HepG2 (cell line): ENCODE data around the gene C19orf73. TPM values are rescaled to one million over a fixed set of nuclear protein-coding genes. Genes with fewer than 3 reads are reported as not detected.

Experiments
- GPN1 ChIP-seq: sonication (generic); formaldehyde crosslinking; IDR thresholded peaks from 2 replicates; pipeline ENCODE4 v1.5.1; 2020; ENCODE audit warnings: missing genetic modification reagents, borderline replicate concordance
- KMT2B ChIP-seq: IDR thresholded peaks from 2 replicates; pipeline ENCODE4 v1.6.1; 2016; ENCODE audit warnings: missing genetic modification reagents, missing compliant biosample characterization
- MATR3 ChIP-seq: sonication (generic); formaldehyde crosslinking; IDR thresholded peaks from 2 replicates; pipeline ENCODE4 v1.4.0; 2020; ENCODE audit warnings: missing genetic modification reagents
- RELA ChIP-seq: sonication (generic); formaldehyde crosslinking; IDR thresholded peaks from 2 replicates; pipeline ENCODE4 v1.4.0; 2020; ENCODE audit warnings: missing genetic modification reagents
- SIN3B ChIP-seq: fragments of 150-350 bp; IDR thresholded peaks from 2 replicates; pipeline ENCODE4 v1.6.1; 2014; ENCODE audit warnings: low read length
- SPEN ChIP-seq: sonication (generic); formaldehyde crosslinking; IDR thresholded peaks from 2 replicates; pipeline ENCODE4 v1.5.1; 2020; ENCODE audit warnings: low read depth, mild to moderate bottlenecking, missing genetic modification reagents
- ZFP90 ChIP-seq: sonication (generic); formaldehyde crosslinking; IDR thresholded peaks from 2 replicates; pipeline ENCODE4 v1.8.0; 2022; ENCODE audit warnings: missing genetic modification reagents, mild to moderate bottlenecking, inconsistent platforms, borderline replicate concordance
- polyA plus RNA-seq, 8 experiments: library from polyadenylated mRNA; depleted of rRNA in 3 of 8; stranded (reverse) in 7 of 8; unstranded in 1 of 8; fragments of >200 nt; fragmentation: Illumina TruSeq in 4 of 8; extraction: Trizol in 4 of 8; gene quantifications; 2 replicates each; pipeline versions ENCODE4 v1.2.1 to v1.2.3, GENCODE V29; 2011 to 2016; ENCODE audit warnings: low read depth in 4 of 8, missing spikeins in 1 of 8, mixed read lengths in 1 of 8; ENCODE audit not compliant: insufficient read depth in 1 of 8
- total RNA-seq, 5 experiments: library from RNA; depleted of rRNA; stranded (reverse); fragments of >200 nt; fragmentation: Illumina TruSeq; extraction: Trizol; gene quantifications; 2 replicates each; pipeline ENCODE4 v1.2.3, GENCODE V29; 2016; ENCODE audit warnings: low read depth in 1 of 5
- TF ChIP-seq, protein P1 (sequence below): sonication (generic); formaldehyde crosslinking; IDR thresholded peaks from 2 replicates; pipeline ENCODE4 v1.4.0; 2020; ENCODE audit warnings: mild to moderate bottlenecking, missing genetic modification reagents, borderline replicate concordance
- TF ChIP-seq, protein P2 (sequence below): sonication (generic); formaldehyde crosslinking; IDR thresholded peaks from 2 replicates; pipeline ENCODE4 v1.5.0; 2020; ENCODE audit warnings: missing genetic modification reagents, mild to moderate bottlenecking, borderline replicate concordance
- TF ChIP-seq, protein P3 (sequence below), 2 experiments: sonication (generic) in 1 of 2; formaldehyde crosslinking in 1 of 2; IDR thresholded peaks; 2 replicates each; pipeline versions ENCODE4 v1.4.0 to v1.6.1; 2016 to 2020; ENCODE audit warnings: borderline replicate concordance in 1 of 2, low read depth in 1 of 2, mild to moderate bottlenecking in 1 of 2, missing genetic modification reagents in 1 of 2
- TF ChIP-seq, protein P4 (sequence below), 2 experiments: fragments of 450-650 bp in 1 of 2; sonication (generic) in 1 of 2; formaldehyde crosslinking; IDR thresholded peaks; 2 replicates each; pipeline versions ENCODE4 v1.5.0 to v1.8.0; 2020 to 2022; ENCODE audit warnings: mild to moderate bottlenecking in 1 of 2, missing genetic modification reagents in 1 of 2
- TF ChIP-seq, protein P5 (sequence below): sonication (generic); formaldehyde crosslinking; IDR thresholded peaks from 2 replicates; pipeline ENCODE4 v1.5.0; 2020; ENCODE audit warnings: mild to moderate bottlenecking, low read depth, missing genetic modification reagents, borderline replicate concordance
- TF ChIP-seq, protein P6 (sequence below): sonication (generic); formaldehyde crosslinking; IDR thresholded peaks from 2 replicates; pipeline ENCODE4 v1.4.0; 2020; ENCODE audit warnings: mild to moderate bottlenecking, missing genetic modification reagents

C19orf73 gene
- total and polyA plus RNA-seq, 2 of the 13 experiments (the other 11 are each of a cell fraction or from before 2014, with no cell fraction given): 1.4 to 1.5 TPM

DNA sequence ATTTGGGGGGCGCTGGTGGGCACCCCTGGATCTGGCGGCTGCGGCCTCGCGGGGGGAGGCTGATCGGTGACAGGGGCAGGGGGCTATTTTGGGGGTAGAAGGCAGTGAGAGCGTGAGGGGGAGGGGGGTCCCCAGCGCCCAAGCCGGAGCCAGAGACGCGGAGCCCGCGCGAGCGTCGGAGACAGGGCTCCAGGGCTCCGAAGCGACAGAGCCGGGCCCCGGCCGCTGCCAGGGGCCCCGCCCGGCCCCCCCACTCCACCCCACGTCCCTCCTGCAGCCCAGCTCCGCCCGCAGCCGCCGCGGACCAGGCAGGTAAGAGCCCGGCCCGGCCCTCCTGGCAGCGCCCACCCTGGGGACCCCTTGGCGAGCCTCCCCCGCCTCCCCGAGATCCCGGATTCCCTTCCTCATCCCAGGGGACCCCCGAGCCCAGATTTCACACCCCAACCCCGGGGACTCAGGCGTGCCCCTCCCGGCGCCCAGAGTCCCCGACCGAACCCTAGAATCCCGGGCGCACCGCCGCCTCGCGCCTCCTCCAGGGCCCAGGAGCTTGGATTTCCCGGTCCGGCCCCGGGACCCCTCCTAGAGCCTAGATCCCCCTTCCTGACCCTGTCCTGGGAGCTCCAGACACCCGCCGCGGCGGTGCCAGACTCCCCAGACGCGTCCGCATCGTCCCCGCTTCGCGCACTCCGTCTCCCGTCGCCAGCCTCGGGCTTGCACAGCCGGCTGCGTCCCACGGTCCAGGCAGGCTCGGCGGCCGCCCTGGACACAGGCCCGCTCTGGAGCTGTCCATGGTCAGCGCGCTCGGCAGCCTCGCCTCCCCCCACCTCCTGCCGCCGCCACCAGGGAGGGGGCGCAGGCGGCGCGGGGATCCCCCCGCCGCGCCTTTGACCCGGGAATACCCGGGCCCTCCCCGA lies 725 bp upstream of the C19orf73 start, which contains the start of gene PPFIA3 (continued):
- TF ChIP-seq, protein P1, sequence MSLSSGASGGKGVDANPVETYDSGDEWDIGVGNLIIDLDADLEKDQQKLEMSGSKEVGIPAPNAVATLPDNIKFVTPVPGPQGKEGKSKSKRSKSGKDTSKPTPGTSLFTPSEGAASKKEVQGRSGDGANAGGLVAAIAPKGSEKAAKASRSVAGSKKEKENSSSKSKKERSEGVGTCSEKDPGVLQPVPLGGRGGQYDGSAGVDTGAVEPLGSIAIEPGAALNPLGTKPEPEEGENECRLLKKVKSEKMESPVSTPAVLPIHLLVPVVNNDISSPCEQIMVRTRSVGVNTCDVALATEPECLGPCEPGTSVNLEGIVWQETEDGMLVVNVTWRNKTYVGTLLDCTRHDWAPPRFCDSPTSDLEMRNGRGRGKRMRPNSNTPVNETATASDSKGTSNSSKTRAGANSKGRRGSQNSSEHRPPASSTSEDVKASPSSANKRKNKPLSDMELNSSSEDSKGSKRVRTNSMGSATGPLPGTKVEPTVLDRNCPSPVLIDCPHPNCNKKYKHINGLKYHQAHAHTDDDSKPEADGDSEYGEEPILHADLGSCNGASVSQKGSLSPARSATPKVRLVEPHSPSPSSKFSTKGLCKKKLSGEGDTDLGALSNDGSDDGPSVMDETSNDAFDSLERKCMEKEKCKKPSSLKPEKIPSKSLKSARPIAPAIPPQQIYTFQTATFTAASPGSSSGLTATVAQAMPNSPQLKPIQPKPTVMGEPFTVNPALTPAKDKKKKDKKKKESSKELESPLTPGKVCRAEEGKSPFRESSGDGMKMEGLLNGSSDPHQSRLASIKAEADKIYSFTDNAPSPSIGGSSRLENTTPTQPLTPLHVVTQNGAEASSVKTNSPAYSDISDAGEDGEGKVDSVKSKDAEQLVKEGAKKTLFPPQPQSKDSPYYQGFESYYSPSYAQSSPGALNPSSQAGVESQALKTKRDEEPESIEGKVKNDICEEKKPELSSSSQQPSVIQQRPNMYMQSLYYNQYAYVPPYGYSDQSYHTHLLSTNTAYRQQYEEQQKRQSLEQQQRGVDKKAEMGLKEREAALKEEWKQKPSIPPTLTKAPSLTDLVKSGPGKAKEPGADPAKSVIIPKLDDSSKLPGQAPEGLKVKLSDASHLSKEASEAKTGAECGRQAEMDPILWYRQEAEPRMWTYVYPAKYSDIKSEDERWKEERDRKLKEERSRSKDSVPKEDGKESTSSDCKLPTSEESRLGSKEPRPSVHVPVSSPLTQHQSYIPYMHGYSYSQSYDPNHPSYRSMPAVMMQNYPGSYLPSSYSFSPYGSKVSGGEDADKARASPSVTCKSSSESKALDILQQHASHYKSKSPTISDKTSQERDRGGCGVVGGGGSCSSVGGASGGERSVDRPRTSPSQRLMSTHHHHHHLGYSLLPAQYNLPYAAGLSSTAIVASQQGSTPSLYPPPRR (CRISPR knock-in tag): no peak
- TF ChIP-seq, protein P2, sequence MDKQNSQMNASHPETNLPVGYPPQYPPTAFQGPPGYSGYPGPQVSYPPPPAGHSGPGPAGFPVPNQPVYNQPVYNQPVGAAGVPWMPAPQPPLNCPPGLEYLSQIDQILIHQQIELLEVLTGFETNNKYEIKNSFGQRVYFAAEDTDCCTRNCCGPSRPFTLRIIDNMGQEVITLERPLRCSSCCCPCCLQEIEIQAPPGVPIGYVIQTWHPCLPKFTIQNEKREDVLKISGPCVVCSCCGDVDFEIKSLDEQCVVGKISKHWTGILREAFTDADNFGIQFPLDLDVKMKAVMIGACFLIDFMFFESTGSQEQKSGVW (CRISPR knock-in tag): no peak
- TF ChIP-seq, protein P3, sequence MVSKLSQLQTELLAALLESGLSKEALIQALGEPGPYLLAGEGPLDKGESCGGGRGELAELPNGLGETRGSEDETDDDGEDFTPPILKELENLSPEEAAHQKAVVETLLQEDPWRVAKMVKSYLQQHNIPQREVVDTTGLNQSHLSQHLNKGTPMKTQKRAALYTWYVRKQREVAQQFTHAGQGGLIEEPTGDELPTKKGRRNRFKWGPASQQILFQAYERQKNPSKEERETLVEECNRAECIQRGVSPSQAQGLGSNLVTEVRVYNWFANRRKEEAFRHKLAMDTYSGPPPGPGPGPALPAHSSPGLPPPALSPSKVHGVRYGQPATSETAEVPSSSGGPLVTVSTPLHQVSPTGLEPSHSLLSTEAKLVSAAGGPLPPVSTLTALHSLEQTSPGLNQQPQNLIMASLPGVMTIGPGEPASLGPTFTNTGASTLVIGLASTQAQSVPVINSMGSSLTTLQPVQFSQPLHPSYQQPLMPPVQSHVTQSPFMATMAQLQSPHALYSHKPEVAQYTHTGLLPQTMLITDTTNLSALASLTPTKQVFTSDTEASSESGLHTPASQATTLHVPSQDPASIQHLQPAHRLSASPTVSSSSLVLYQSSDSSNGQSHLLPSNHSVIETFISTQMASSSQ (IDR thresholded peaks at IDR 0.05; ENCODE audit: low read depth): no peak
- TF ChIP-seq, protein P3 (CRISPR knock-in tag; IDR thresholded peaks at IDR 0.05; ENCODE audit: borderline replicate concordance): no peak
- TF ChIP-seq GPN1 (no peak), SIN3B (no peak), RELA (no peak), KMT2B (peak; percentile 71), MATR3 (CRISPR knock-in tag) (no peak), SPEN (peak; percentile 74), ZFP90 (CRISPR knock-in tag) (no peak)
- TF ChIP-seq, protein P4, sequence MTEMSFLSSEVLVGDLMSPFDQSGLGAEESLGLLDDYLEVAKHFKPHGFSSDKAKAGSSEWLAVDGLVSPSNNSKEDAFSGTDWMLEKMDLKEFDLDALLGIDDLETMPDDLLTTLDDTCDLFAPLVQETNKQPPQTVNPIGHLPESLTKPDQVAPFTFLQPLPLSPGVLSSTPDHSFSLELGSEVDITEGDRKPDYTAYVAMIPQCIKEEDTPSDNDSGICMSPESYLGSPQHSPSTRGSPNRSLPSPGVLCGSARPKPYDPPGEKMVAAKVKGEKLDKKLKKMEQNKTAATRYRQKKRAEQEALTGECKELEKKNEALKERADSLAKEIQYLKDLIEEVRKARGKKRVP (CRISPR knock-in tag; IDR thresholded peaks at IDR 0.05): no peak
- TF ChIP-seq, protein P5, sequence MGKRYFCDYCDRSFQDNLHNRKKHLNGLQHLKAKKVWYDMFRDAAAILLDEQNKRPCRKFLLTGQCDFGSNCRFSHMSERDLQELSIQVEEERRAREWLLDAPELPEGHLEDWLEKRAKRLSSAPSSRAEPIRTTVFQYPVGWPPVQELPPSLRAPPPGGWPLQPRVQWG (CRISPR knock-in tag): no peak
- TF ChIP-seq, protein P6, sequence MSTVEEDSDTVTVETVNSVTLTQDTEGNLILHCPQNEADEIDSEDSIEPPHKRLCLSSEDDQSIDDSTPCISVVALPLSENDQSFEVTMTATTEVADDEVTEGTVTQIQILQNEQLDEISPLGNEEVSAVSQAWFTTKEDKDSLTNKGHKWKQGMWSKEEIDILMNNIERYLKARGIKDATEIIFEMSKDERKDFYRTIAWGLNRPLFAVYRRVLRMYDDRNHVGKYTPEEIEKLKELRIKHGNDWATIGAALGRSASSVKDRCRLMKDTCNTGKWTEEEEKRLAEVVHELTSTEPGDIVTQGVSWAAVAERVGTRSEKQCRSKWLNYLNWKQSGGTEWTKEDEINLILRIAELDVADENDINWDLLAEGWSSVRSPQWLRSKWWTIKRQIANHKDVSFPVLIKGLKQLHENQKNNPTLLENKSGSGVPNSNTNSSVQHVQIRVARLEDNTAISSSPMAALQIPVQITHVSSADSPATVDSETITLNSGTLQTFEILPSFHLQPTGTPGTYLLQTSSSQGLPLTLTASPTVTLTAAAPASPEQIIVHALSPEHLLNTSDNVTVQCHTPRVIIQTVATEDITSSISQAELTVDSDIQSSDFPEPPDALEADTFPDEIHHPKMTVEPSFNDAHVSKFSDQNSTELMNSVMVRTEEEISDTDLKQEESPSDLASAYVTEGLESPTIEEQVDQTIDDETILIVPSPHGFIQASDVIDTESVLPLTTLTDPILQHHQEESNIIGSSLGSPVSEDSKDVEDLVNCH: no peak
